ENCODE measurements around the gene ALLC.
"Not testable (repeated sequence)": the region's sequence is repeated elsewhere in the genome, so short reads cannot be mapped to it uniquely, and the experiment has no call there.

Gene ALLC

GRCh38 chr2:3657881-3658280 lies at the start of gene ALLC:
ALLC (plus strand) TSS chr2:3658200; CDS start chr2:3671158, 12,958 bp downstream.
- no peak for DNase-seq (ENCODE audit: low spot score)

- no peak for DNase-seq (ENCODE audit: low spot score)
Observed at GRCh38 chr2:3608373-3609278, 49.4 kb upstream of the ALLC start.

GRCh38 chr2:3609279-3609673 lies 48.7 kb upstream of the ALLC start:
- not testable (repeated sequence) for DNase-seq (ENCODE audit: low spot score)

- DNase-seq (ENCODE audit: low spot score) = no peak
Observed at GRCh38 chr2:3610415-3610814, 47.6 kb upstream of the ALLC start.

GRCh38 chr2:3610881-3611505 lies 47.0 kb upstream of the ALLC start:
- no peak for DNase-seq (ENCODE audit: low spot score)

GRCh38 chr2:3611589-3611988 lies 46.4 kb upstream of the ALLC start:
- no peak for DNase-seq (ENCODE audit: low spot score)

GRCh38 chr2:3612639-3613523 lies 45.1 kb upstream of the ALLC start:
- DNase-seq (ENCODE audit: low spot score) = no peak

- DNase-seq (ENCODE audit: low spot score) = no peak
Observed at GRCh38 chr2:3613524-3613905, 44.5 kb upstream of the ALLC start.

- not testable (repeated sequence) for DNase-seq (ENCODE audit: low spot score)
Observed at GRCh38 chr2:3614743-3615142, 43.3 kb upstream of the ALLC start.

- not testable (repeated sequence) for DNase-seq (ENCODE audit: low spot score)
Observed at GRCh38 chr2:3615541-3616200, 42.3 kb upstream of the ALLC start.

GRCh38 chr2:3616435-3617197 lies 41.4 kb upstream of the ALLC start:
- DNase-seq (ENCODE audit: low spot score) = not testable (repeated sequence)

GRCh38 chr2:3617198-3617890 lies 40.7 kb upstream of the ALLC start:
- no peak for DNase-seq (ENCODE audit: low spot score)

- DNase-seq (ENCODE audit: low spot score) = no peak
Observed at GRCh38 chr2:3618367-3618766, 39.6 kb upstream of the ALLC start.

GRCh38 chr2:3619033-3619432 lies 39.0 kb upstream of the ALLC start:
- DNase-seq (ENCODE audit: low spot score) = no peak

- DNase-seq (ENCODE audit: low spot score) = not testable (repeated sequence)
Observed at GRCh38 chr2:3619661-3620060, 38.3 kb upstream of the ALLC start.

GRCh38 chr2:3620834-3621233 lies 37.2 kb upstream of the ALLC start:
- DNase-seq (ENCODE audit: low spot score) = no peak

GRCh38 chr2:3622967-3623366 lies 35.0 kb upstream of the ALLC start:
- no peak for DNase-seq (ENCODE audit: low spot score)

- no peak for DNase-seq (ENCODE audit: low spot score)
Observed at GRCh38 chr2:3624059-3624794, 33.8 kb upstream of the ALLC start.

- no peak for DNase-seq (ENCODE audit: low spot score)
Observed at GRCh38 chr2:3625186-3625585, 32.8 kb upstream of the ALLC start.

Measured in HuH-7.5 (cell line).